Measurements from ENCODE around the gene CTCF.

The CTCF gene

GRCh38 chr16:67650023-67650422, 87.7 kb downstream of the CTCF start:
- DNase-seq (ENCODE audit: low read depth in 2 of 3, low spot score in 1 of 3): no peak

- no peak for DNase-seq (ENCODE audit: low read depth in 2 of 3, low spot score in 1 of 3)
Observed at GRCh38 chr16:67651039-67651438, 88.7 kb downstream of the CTCF start.

GRCh38 chr16:67651847-67652246, 89.5 kb downstream of the CTCF start:
- DNase-seq (ENCODE audit: low read depth in 2 of 3, low spot score in 1 of 3): no peak

- DNase-seq (ENCODE audit: low read depth in 2 of 3, low spot score in 1 of 3): no peak
Observed at GRCh38 chr16:67652578-67653127, 90.3 kb downstream of the CTCF start.

- DNase-seq (ENCODE audit: low read depth in 2 of 3, low spot score in 1 of 3): no peak
Observed at GRCh38 chr16:67653128-67653788, 90.9 kb downstream of the CTCF start.

GRCh38 chr16:67653789-67654402, 91.6 kb downstream of the CTCF start:
- no peak for DNase-seq (ENCODE audit: low read depth in 2 of 3, low spot score in 1 of 3)

- no peak for DNase-seq (ENCODE audit: low read depth in 2 of 3, low spot score in 1 of 3)
Observed at GRCh38 chr16:67654403-67654911, 92.1 kb downstream of the CTCF start.

GRCh38 chr16:67655363-67655762, 93.0 kb downstream of the CTCF start:
- DNase-seq (ENCODE audit: low read depth in 2 of 3, low spot score in 1 of 3): no peak

- DNase-seq (ENCODE audit: low read depth in 2 of 3, low spot score in 1 of 3): no peak
Observed at GRCh38 chr16:67656344-67657016, 94.2 kb downstream of the CTCF start.

GRCh38 chr16:67657017-67657608, 94.8 kb downstream of the CTCF start:
- no peak for DNase-seq (ENCODE audit: low read depth in 2 of 3, low spot score in 1 of 3)

GRCh38 chr16:67657751-67658518, 95.6 kb downstream of the CTCF start:
- no peak for DNase-seq (ENCODE audit: low read depth in 2 of 3, low spot score in 1 of 3)

GRCh38 chr16:67658849-67659674, 96.7 kb downstream of the CTCF start:
- no peak for DNase-seq (ENCODE audit: low read depth in 2 of 3, low spot score in 1 of 3)

GRCh38 chr16:67659675-67660563, 97.6 kb downstream of the CTCF start, which contains the start of gene ACD:
Gene ACD (minus strand): TSS chr16:67660260. CDS start chr16:67660220, 40 bp downstream.
- DNase-seq (ENCODE audit: low read depth in 2 of 3, low spot score in 1 of 3): peak; percentile 83 to 92 (median 87)

- DNase-seq (ENCODE audit: low read depth in 2 of 3, low spot score in 1 of 3): peak; percentile 91 to 95 (median 95)
Observed at GRCh38 chr16:67660564-67661028, 98.3 kb downstream of the CTCF start, which contains the start of gene PARD6A. Gene PARD6A (plus strand): TSS chr16:67660960. CDS start chr16:67661039, 79 bp downstream.

- no peak for DNase-seq (ENCODE audit: low read depth in 2 of 3, low spot score in 1 of 3)
Observed at GRCh38 chr16:67661101-67661761, 98.9 kb downstream of the CTCF start.

GRCh38 chr16:67661886-67662652, 99.7 kb downstream of the CTCF start:
- DNase-seq (ENCODE audit: low read depth in 2 of 3, low spot score in 1 of 3): no peak

GRCh38 chr16:67662653-67663010, 100.3 kb downstream of the CTCF start:
- no peak for DNase-seq (ENCODE audit: low read depth in 2 of 3, low spot score in 1 of 3)

All from stimulated activated CD4-positive, alpha-beta T cell treated with anti-CD3 and anti-CD28 coated beads, Interleukin-12 subunit alpha, Interleukin-12 subunit beta, amount 100 ng/mL, for 48 hours (primary cell).